Endothelial cell of hepatic sinusoid (primary cell): ENCODE results near the gene PCDHGA7.
"Not testable (repeated sequence)": the region's sequence is repeated elsewhere in the genome, so short reads cannot be mapped to it uniquely, and the experiment has no call there.

Experiments used
- in situ Hi-C: cut with HindIII; loops from 2 replicates; pipeline ENCODE4 v1.10.0; 2017; ENCODE audit warnings: low sequenced_read_pairs

PCDHGA7 gene

DNA sequence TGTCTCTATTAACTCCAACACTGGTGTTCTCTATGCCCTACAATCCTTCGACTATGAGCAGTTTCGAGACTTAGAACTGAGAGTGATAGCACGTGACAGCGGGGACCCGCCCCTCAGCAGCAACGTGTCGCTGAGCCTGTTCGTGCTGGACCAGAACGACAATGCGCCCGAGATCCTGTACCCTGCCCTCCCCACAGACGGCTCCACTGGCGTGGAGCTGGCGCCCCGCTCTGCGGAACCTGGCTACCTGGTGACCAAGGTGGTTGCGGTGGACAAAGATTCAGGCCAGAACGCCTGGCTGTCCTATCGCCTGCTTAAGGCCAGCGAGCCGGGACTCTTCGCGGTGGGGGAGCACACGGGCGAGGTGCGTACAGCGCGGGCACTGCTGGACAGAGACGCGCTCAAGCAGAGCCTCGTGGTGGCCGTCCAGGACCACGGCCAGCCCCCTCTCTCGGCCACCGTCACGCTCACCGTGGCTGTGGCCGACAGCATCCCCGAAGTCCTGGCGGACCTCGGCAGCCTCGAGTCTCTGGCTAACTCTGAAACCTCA lies 40.3 kb downstream of the PCDHGA7 start:
- in situ Hi-C loops, result no loop called here

DNA sequence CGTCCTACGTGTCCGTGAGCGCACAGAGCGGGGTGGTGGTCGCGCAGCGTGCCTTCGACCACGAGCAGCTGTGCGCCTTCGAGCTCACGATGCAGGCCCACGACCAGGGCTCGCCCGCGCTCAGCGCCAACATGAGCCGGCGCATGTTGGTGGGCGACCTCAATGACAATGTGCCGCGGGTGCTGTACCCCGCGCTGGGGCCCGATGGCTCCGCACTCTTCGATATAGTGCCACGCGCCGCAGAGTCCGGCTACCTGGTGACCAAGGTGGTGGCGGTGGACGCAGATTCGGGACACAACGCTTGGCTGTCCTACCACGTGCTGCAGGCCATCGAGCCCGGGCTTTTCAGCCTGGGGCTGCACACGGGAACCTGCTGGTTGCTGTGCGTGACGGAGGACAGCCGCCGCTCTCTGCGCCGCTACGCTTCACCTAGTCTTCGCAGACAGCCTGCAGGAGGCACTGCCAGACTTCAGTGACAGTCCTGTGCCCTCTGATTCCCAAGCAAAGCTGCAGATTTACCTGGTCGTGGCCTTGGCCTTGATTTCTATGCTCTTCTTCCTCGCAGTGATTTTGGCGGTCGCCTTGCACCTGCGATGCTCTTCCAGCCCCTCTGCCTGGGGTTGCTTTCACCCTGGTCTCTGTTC lies 45.4 kb downstream of the PCDHGA7 start:
- in situ Hi-C loops, result loop anchor here (5.0 kb wide), 1 partner anchor 91 kb away; the partner anchor contains the start of gene PCDHGA2

DNA sequence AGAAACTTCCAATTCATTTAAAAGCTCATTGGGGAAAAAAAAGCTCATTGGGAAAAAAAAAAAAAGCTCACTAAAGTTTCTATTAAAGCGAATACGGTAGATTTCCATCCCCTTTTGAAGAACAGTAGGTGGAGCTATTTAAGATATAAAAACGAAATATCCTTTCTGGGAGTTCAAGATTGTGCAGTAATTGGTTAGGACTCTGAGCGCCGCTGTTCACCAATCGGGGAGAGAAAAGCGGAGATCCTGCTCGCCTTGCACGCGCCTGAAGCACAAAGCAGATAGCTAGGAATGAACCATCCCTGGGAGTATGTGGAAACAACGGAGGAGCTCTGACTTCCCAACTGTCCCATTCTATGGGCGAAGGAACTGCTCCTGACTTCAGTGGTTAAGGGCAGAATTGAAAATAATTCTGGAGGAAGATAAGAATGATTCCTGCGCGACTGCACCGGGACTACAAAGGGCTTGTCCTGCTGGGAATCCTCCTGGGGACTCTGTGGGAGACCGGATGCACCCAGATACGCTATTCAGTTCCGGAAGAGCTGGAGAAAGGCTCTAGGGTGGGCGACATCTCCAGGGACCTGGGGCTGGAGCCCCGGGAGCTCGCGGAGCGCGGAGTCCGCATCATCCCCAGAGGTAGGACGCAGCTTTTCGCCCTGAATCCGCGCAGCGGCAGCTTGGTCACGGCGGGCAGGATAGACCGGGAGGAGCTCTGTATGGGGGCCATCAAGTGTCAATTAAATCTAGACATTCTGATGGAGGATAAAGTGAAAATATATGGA lies 48.0 kb downstream of the PCDHGA7 start, which contains the start of gene PCDHGA12:
Gene PCDHGA12, plus strand, starts transcription at position 176 of the 782 bp plus-strand sequence. Its CDS starts 253 bp downstream, at position 429.
- in situ Hi-C loops, result no loop called here

DNA sequence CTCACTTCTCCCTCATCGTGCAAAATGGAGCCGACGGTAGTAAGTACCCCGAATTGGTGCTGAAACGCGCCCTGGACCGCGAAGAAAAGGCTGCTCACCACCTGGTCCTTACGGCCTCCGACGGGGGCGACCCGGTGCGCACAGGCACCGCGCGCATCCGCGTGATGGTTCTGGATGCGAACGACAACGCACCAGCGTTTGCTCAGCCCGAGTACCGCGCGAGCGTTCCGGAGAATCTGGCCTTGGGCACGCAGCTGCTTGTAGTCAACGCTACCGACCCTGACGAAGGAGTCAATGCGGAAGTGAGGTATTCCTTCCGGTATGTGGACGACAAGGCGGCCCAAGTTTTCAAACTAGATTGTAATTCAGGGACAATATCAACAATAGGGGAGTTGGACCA lies 48.7 kb downstream of the PCDHGA7 start:
- in situ Hi-C loops, result no loop called here

DNA sequence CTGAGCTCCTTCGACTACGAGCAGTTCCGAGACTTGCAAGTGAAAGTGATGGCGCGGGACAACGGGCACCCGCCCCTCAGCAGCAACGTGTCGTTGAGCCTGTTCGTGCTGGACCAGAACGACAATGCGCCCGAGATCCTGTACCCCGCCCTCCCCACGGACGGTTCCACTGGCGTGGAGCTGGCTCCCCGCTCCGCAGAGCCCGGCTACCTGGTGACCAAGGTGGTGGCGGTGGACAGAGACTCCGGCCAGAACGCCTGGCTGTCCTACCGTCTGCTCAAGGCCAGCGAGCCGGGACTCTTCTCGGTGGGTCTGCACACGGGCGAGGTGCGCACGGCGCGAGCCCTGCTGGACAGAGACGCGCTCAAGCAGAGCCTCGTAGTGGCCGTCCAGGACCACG lies 49.8 kb downstream of the PCDHGA7 start:
- in situ Hi-C loops, result not testable (repeated sequence)

DNA sequence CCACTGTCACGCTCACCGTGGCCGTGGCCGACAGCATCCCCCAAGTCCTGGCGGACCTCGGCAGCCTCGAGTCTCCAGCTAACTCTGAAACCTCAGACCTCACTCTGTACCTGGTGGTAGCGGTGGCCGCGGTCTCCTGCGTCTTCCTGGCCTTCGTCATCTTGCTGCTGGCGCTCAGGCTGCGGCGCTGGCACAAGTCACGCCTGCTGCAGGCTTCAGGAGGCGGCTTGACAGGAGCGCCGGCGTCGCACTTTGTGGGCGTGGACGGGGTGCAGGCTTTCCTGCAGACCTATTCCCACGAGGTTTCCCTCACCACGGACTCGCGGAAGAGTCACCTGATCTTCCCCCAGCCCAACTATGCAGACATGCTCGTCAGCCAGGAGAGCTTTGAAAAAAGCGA lies 50.2 kb downstream of the PCDHGA7 start:
- in situ Hi-C loops, result not testable (repeated sequence)

DNA sequence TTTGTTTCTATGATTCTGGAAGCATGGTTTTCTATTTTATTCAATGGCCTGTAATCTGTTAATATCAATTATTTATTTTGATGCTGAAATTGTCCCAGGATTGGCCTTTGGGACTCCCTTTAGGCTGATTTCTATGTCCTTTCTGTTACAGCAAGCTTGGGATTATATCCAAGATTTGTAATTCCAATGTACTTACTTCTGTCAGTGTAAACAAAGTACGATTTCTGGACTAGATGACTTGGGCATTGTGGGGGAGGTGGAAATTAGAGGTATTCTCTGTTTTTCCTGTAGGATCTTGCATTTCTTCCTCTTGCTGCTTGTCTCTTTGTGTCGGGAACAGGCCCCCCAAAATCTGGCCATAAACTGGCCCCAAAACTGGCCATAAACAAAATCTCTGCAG lies 51.5 kb downstream of the PCDHGA7 start:
- in situ Hi-C loops, result no loop called here
